ENCODE measurements around the gene CPLX3.
A peak's percentile ranks its signal among the peaks of the same experiment; 100 is the strongest.

The CPLX3 gene

DNA sequence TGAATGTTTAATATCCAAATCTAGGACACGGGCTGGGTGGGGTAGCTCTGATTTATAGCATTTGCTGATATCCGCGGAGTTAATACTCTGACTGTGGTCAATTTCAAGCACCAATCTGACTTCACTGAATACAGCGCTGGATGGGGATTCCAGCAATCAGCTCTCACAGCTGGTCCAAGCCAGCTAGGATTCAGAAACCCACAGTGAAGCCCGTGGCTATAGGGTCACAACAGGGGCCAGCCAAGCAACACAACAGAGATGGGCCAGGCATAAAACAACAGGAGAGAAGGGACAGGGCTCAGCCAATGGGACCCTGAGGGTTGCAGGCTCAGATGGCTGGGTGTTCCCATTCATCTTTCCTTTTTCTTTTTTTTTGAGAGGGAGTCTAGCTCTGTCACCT is 19.1 kb upstream of the CPLX3 start:
- H3K4me2 ChIP-seq (ENCODE audit: insufficient read depth, low read length) = no peak overlapping the region
- no peak overlapping the region for H2AFZ ChIP-seq (ENCODE audit: low read depth, low read length)
- no peaks in the 10 kb centered on the region for H4K20me1 ChIP-seq (ENCODE audit: insufficient read depth, low read length)
- ATAC-seq (ENCODE audit: insufficient read depth, low read depth) (0 out of 3 replicates have a peak, but pooled peaks have one; percentile 10), DNase-seq (no peak)
- H3K4me3 ChIP-seq (ENCODE audit: low read depth in 1 of 2, low read length in 2 of 2) = no peak overlapping the region
- H3K9ac ChIP-seq (ENCODE audit: low read depth, low read length) = no peak overlapping the region
- no peaks in the 10 kb centered on the region for H3K79me2 ChIP-seq (ENCODE audit: insufficient read depth, low read length)
- H3K9me3 ChIP-seq (ENCODE audit: insufficient read depth, low read length, severe bottlenecking) = no peaks in the 10 kb centered on the region
- H3K36me3 ChIP-seq (ENCODE audit: insufficient read depth, low read length) = peaks cover 21% of the 10 kb centered on the region
- no peak overlapping the region for H3K27ac ChIP-seq (ENCODE audit: low read length)
- no peaks in the 10 kb centered on the region for H3K27me3 ChIP-seq (ENCODE audit: insufficient read depth, low read length, poor library complexity)
- H3K4me1 ChIP-seq (ENCODE audit: insufficient read depth, low read length) = no peaks in the 10 kb centered on the region
- TF ChIP-seq EZH2 (IDR thresholded peaks at IDR 0.05; ENCODE audit: borderline replicate concordance, low read depth, low read length, severe bottlenecking) = no peak
- TF ChIP-seq, protein P1, sequence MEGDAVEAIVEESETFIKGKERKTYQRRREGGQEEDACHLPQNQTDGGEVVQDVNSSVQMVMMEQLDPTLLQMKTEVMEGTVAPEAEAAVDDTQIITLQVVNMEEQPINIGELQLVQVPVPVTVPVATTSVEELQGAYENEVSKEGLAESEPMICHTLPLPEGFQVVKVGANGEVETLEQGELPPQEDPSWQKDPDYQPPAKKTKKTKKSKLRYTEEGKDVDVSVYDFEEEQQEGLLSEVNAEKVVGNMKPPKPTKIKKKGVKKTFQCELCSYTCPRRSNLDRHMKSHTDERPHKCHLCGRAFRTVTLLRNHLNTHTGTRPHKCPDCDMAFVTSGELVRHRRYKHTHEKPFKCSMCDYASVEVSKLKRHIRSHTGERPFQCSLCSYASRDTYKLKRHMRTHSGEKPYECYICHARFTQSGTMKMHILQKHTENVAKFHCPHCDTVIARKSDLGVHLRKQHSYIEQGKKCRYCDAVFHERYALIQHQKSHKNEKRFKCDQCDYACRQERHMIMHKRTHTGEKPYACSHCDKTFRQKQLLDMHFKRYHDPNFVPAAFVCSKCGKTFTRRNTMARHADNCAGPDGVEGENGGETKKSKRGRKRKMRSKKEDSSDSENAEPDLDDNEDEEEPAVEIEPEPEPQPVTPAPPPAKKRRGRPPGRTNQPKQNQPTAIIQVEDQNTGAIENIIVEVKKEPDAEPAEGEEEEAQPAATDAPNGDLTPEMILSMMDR (IDR thresholded peaks at IDR 0.05; ENCODE audit: borderline replicate concordance, extremely low read depth, low read length, poor library complexity, severe bottlenecking) = no peak

DNA sequence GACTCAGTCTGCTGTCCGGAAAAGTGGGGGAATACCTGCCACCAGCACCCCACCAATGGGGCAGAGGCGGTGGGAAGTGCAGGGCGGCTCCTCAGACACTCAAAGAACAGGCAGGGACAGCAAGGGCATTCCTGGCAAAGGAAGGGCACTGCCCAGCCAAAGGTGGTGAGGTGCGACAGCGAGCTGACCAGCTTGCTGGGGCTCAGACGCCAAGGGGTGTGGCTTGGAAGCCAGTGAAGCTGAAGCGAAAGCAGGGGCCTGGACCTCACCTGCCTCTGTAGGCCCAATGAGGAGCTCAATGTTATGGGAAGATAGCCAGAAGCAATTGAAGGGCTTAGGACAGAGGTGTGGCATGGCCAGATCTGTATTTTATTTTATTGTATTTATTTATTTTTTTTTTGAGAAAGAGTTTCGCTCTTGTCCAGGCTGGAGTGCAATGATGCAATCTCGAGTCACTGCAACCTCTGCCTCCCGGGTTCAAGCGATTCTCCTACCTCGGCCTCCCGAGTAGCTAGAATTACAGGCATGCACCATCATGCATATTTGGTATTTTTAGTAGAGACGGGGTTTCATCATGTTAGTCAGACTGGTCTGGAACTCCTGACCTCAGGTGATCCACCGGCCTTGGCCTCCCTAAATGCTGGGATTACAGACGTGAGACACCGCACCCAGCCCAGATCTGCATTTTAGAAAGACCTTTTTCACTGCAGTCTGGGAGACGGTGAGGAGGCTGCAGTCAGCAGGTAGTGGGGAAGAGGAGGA is 18.2 kb upstream of the CPLX3 start:
- no peak for DNase-seq
- TF ChIP-seq, protein P1 (IDR thresholded peaks at IDR 0.05; ENCODE audit: borderline replicate concordance, extremely low read depth, low read length, poor library complexity, severe bottlenecking) = no peak
- no peak for TF ChIP-seq EZH2 (IDR thresholded peaks at IDR 0.05; ENCODE audit: borderline replicate concordance, low read depth, low read length, severe bottlenecking)
- peaks cover 11% of the 10 kb centered on the region for H3K36me3 ChIP-seq (ENCODE audit: insufficient read depth, low read length)
- H3K27ac ChIP-seq (ENCODE audit: low read length) = no peak overlapping the region
- no peak overlapping the region for H3K4me3 ChIP-seq (ENCODE audit: low read depth in 1 of 2, low read length in 2 of 2)
- no peaks in the 10 kb centered on the region for H3K9me3 ChIP-seq (ENCODE audit: insufficient read depth, low read length, severe bottlenecking)
- H3K79me2 ChIP-seq (ENCODE audit: insufficient read depth, low read length) = no peaks in the 10 kb centered on the region
- no peaks in the 10 kb centered on the region for H3K4me1 ChIP-seq (ENCODE audit: insufficient read depth, low read length)
- H3K9ac ChIP-seq (ENCODE audit: low read depth, low read length) = no peak overlapping the region
- no peaks in the 10 kb centered on the region for H4K20me1 ChIP-seq (ENCODE audit: insufficient read depth, low read length)
- no peak for ATAC-seq (ENCODE audit: insufficient read depth, low read depth)
- no peak overlapping the region for H3K4me2 ChIP-seq (ENCODE audit: insufficient read depth, low read length)
- H2AFZ ChIP-seq (ENCODE audit: low read depth, low read length) = no peak overlapping the region
- no peaks in the 10 kb centered on the region for H3K27me3 ChIP-seq (ENCODE audit: insufficient read depth, low read length, poor library complexity)

DNA sequence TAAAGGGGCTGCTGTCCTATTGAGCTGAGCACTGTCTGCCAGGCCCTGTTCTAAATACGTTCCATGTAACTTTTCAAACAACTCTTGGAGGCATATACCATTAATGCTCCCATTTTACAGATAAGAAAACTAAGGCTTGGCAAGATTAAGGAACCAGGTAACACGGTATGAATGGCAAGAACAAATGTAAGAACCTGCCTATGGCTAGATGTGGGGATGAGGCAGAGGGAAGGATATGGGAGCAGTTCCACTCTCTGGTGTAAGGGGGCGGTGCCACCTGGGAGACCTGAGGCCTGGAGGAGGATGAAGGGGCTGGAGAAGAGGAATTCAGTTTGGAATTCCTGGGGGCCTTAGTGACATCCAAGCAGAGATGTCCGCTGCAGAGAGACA is 17.6 kb upstream of the CPLX3 start:
- no peak for TF ChIP-seq EZH2 (IDR thresholded peaks at IDR 0.05; ENCODE audit: borderline replicate concordance, low read depth, low read length, severe bottlenecking)
- TF ChIP-seq, protein P1 (IDR thresholded peaks at IDR 0.05; ENCODE audit: borderline replicate concordance, extremely low read depth, low read length, poor library complexity, severe bottlenecking) = no peak
- no peaks in the 10 kb centered on the region for H3K9me3 ChIP-seq (ENCODE audit: insufficient read depth, low read length, severe bottlenecking)
- no peaks in the 10 kb centered on the region for H3K79me2 ChIP-seq (ENCODE audit: insufficient read depth, low read length)
- H4K20me1 ChIP-seq (ENCODE audit: insufficient read depth, low read length) = no peaks in the 10 kb centered on the region
- H2AFZ ChIP-seq (ENCODE audit: low read depth, low read length) = no peak overlapping the region
- DNase-seq = no peak
- no peaks in the 10 kb centered on the region for H3K27me3 ChIP-seq (ENCODE audit: insufficient read depth, low read length, poor library complexity)
- no peak overlapping the region for H3K4me2 ChIP-seq (ENCODE audit: insufficient read depth, low read length)
- H3K27ac ChIP-seq (ENCODE audit: low read length) = no peak overlapping the region
- no peak overlapping the region for H3K9ac ChIP-seq (ENCODE audit: low read depth, low read length)
- H3K4me3 ChIP-seq (ENCODE audit: low read depth in 1 of 2, low read length in 2 of 2) = no peak overlapping the region
- ATAC-seq (ENCODE audit: insufficient read depth, low read depth) = no peak
- H3K4me1 ChIP-seq (ENCODE audit: insufficient read depth, low read length) = no peaks in the 10 kb centered on the region
- H3K36me3 ChIP-seq (ENCODE audit: insufficient read depth, low read length) = 0 out of 2 replicates have a peak, but pooled peaks cover 6% of the 10 kb centered on the region

Measured in DND-41 (cell line).